ENCODE measurements around the gene VPS13D.

The VPS13D gene

GRCh38 chr1:12553963-12554362 is 324.1 kb downstream of the VPS13D start:
- DNase-seq (ENCODE audit: low spot score): no peak

- DNase-seq (ENCODE audit: low spot score): no peak
Measured at GRCh38 chr1:12554521-12555305, 324.9 kb downstream of the VPS13D start.

GRCh38 chr1:12555411-12556367 is 325.9 kb downstream of the VPS13D start:
- peak; percentile 44 for DNase-seq (ENCODE audit: low spot score)

GRCh38 chr1:12556368-12556930 is 326.6 kb downstream of the VPS13D start:
- peak; percentile 78 for DNase-seq (ENCODE audit: low spot score)

GRCh38 chr1:12556957-12557935 is 327.4 kb downstream of the VPS13D start:
- DNase-seq (ENCODE audit: low spot score): peak; percentile 48

GRCh38 chr1:12561121-12561520 is 331.3 kb downstream of the VPS13D start:
- DNase-seq (ENCODE audit: low spot score): no peak

All from left forelimb (tissue), 1 donor.